GM12892 (cell line): Measurements from ENCODE around the gene OPRL1.

Experiments used
- DNase-seq: peaks from one replicate; pipeline ENCODE4 v3.0.0; 2011; ENCODE audit not compliant: insufficient read length
- FAIRE-seq: peaks from 2 replicates; lab custom pipeline; 2011; peaks lifted over from hg19 to GRCh38; lab: Jason Lieb, UNC
- POLR2A ChIP-seq: IDR thresholded peaks from 2 replicates; pipeline ENCODE4 v1.6.1; 2011; ENCODE audit warnings: low read depth, low read length, control low read depth
- POLR2AphosphoS5 ChIP-seq: IDR thresholded peaks from 2 replicates; pipeline ENCODE4 v1.6.1; 2011; ENCODE audit warnings: low read depth, low read length, control low read depth
- TAF1 ChIP-seq: IDR thresholded peaks from 2 replicates; pipeline ENCODE4 v1.6.1; 2011; ENCODE audit warnings: low read depth, mild to moderate bottlenecking, control low read depth, low read length, borderline replicate concordance

The OPRL1 gene

GRCh38 chr20:64104667-64105451, 25.0 kb downstream of the OPRL1 start:
- FAIRE-seq (no peak), DNase-seq (no peak)
- TF ChIP-seq TAF1 (no peak), POLR2AphosphoS5 (no peak), POLR2A (no peak)

- FAIRE-seq (no peak), DNase-seq (no peak)
- TF ChIP-seq POLR2AphosphoS5 (no peak), TAF1 (no peak)
Measured at GRCh38 chr20:64105846-64106434, 26.1 kb downstream of the OPRL1 start.

GRCh38 chr20:64106435-64106961, 26.6 kb downstream of the OPRL1 start:
- DNase-seq (no peak), FAIRE-seq (no peak)
- TF ChIP-seq POLR2A: no peak

DNA sequence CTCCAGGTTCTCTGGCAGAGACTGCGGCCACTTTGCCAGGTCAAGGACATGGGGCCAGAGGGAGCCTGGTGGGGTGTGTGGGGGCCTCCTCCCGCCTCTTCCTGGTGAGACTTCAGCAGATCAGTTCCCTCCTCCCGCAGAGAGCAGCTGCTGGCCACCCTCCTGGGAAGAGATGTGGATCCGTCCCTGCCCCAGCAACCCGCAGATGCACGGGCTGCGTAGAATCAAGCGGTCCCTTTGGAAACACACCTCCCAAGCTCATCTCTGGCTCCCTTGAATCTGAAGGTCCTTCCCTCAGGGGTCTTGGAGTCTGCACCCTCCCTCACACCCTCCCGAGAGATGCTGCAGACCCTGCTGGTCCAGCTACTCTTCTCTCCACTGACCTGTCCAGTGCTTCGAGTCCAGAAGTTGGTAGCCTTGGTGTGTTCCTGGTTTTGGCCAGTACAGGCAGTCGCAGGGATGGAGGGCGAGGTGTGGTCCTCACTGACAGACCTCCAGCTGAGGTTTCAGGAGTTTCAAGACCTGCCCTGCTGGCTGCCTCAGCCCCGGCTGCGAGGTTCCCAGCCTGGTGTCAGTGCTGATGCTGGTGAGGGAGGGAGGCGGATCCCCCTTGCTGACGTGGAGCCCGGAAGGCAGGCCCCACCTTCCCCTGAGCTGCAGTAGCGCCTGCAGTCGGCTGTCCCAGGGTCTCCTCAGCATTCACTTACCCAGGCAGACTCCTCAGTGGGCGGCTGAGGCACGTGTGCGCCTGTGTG, 27.3 kb downstream of the OPRL1 start, which contains the start of gene NPBWR2:
TSS of gene NPBWR2 (minus strand) at position 585 of the 755 bp plus-strand sequence. CDS start 734 bp downstream, outside the sequence.
- FAIRE-seq (no peak), DNase-seq (no peak)
- no peak for TF ChIP-seq POLR2A
- TF ChIP-seq POLR2AphosphoS5: no peak
- no peak for TF ChIP-seq TAF1

DNA sequence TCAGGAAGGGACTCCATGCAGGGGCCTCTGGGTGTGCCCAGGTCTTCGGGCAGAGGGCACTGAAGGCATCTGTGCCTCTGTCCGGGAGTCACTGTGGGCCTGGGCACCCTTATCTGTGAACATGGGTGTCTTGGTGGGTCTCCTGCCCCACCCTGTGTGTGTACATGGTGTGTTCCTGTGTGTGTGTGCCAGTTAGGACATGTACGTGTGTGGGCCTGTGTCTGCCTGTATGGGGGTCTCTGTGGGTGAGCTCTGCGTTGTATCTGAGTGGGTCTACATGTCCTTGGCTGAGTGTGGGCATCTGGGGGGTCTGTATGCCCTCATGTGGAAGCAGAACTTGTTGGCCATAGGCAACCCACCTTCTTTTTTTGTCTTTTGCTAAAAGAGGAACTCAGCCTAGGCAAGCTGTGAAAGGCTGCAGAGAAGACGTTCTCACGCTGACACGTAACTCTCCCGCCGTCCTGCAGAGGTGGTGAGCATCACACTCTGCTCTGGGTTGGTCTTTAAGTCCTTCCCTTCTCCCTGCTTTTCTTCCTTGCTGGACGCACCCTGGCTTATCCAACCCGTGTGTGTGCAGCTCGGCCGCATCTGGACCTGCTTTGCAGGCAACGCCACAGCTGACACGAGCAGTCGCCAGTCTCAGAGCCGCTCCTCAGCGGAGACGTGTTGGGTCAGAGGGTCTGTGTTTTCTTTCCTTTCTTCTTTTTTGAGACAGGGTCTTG, 28.0 kb downstream of the OPRL1 start:
- TF ChIP-seq POLR2AphosphoS5 (no peak), TAF1 (no peak), POLR2A (no peak)
- no peak for FAIRE-seq
- no peak for DNase-seq

- DNase-seq (no peak), FAIRE-seq (no peak)
- no peak for TF ChIP-seq POLR2AphosphoS5
- no peak for TF ChIP-seq TAF1
Measured at GRCh38 chr20:64108731-64109681, 29.1 kb downstream of the OPRL1 start.

- FAIRE-seq: no peak
- no peak for TF ChIP-seq POLR2A
- no peak for DNase-seq
Measured at GRCh38 chr20:64109831-64110391, 30.0 kb downstream of the OPRL1 start.

- no peak for DNase-seq
- TF ChIP-seq POLR2AphosphoS5: no peak
- TF ChIP-seq POLR2A: no peak
- TF ChIP-seq TAF1: no peak
- FAIRE-seq: no peak
Measured at GRCh38 chr20:64110411-64111068, 30.7 kb downstream of the OPRL1 start.

DNA sequence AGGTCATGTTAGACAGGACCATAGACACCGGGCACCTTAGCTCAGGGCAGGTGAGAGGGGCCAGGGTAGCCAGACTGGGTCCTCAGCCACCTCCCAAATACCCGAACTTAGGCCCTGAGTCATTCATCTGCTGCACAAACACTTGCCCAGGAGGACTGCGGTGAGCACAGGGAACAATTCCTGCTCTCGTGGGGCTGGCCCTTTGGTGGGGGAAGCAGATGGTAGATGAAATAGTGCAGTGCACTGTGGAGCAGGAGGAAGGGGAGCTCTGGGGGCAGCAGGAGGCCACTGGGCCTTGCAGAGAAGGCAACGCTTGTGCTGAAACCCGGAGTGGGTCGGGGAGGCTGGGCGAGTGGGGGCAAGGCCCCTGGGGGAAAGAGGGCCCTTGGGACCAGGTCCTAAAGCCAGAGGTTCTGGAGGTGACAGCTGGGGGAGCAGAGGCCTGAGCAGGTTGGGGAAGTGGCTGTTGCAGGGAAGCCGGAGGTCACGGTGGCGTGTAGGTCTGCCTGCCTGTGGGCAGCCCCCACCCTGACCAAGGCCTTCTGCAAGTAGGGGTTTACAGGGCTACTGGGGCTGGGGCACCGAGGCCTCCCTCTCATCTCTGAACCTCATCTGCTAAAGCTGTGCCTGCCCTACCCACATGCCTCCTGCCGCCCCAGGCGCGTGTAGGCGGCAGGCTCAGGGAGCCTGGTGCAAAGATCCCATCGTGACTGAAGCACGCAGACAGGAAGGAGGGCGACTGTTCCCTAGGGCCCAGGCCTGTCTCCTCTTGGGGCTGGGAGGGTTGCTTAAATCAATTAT, 32.2 kb downstream of the OPRL1 start:
- TF ChIP-seq POLR2AphosphoS5 (no peak), POLR2A (no peak), TAF1 (no peak)
- no peak for DNase-seq
- no peak for FAIRE-seq
